SK-N-SH treated with all-trans-retinoic acid at 6 μM for 48 hours (cell line): Measurements from ENCODE around the gene NR5A2.

Source experiments
- CSRNP3 ChIP-seq: fragments of 250-450 bp; sonication (Bioruptor Pico); IDR thresholded peaks from 2 replicates; pipeline ENCODE4 v1.5.1; 2021; ENCODE audit warnings: mild to moderate bottlenecking, moderate library complexity
- PATZ1 ChIP-seq: fragments of 250-450 bp; sonication (Bioruptor Pico); IDR thresholded peaks from 2 replicates; pipeline ENCODE4 v1.8.0; 2020; ENCODE audit warnings: mild to moderate bottlenecking, moderate library complexity, borderline replicate concordance

- TF ChIP-seq PATZ1 (CRISPR knock-in tag) = no peak
- no peak for TF ChIP-seq CSRNP3
These were observed 45.9 kb upstream of the NR5A2 start for GRCh38 chr1:199981584-199981983.
